ENCODE results near the gene NYAP2.

DNA sequence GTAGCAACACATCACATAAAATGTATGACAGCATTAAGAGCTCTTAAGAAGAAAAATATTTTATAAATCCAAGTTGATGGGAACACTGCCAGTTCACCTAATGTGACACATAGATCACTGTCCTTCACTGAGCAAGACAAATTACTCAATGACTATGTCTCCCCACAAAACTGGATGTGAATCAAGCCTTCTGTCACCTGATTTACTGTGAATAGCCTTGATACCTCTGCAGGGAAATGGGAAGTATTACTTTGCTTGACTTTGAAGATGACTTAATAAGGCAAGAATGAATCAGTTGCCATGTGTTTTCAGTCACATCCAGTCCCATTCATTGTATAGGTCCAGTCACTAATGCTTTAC is 94.6 kb downstream of the NYAP2 start:
- TF ChIP-seq, protein P1, sequence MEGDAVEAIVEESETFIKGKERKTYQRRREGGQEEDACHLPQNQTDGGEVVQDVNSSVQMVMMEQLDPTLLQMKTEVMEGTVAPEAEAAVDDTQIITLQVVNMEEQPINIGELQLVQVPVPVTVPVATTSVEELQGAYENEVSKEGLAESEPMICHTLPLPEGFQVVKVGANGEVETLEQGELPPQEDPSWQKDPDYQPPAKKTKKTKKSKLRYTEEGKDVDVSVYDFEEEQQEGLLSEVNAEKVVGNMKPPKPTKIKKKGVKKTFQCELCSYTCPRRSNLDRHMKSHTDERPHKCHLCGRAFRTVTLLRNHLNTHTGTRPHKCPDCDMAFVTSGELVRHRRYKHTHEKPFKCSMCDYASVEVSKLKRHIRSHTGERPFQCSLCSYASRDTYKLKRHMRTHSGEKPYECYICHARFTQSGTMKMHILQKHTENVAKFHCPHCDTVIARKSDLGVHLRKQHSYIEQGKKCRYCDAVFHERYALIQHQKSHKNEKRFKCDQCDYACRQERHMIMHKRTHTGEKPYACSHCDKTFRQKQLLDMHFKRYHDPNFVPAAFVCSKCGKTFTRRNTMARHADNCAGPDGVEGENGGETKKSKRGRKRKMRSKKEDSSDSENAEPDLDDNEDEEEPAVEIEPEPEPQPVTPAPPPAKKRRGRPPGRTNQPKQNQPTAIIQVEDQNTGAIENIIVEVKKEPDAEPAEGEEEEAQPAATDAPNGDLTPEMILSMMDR (IDR thresholded peaks at IDR 0.05), result no peak
- TF ChIP-seq POLR2A (IDR thresholded peaks at IDR 0.05), result no peak
- no peak for TF ChIP-seq EP300 (IDR thresholded peaks at IDR 0.05)
- TF ChIP-seq POLR2AphosphoS5 (IDR thresholded peaks at IDR 0.05), result no peak

Measured in gastroesophageal sphincter (tissue), 3 donors.